Gastrocnemius medialis (tissue), 4 donors: Measurements from ENCODE around the gene PPP1R9B.

Experiments
- CTCF ChIP-seq, 5 experiments: fragments of 450-650 bp in 3 of 5; fragments of 200-600 bp in 2 of 5; sonication (generic) in 2 of 5; IDR thresholded peaks in 4 of 5; conservative IDR thresholded peaks in 1 of 5; 1 replicate in 4 of 5; 2 replicates in 1 of 5; pipeline ENCODE4 v1.5.1; 2016 to 2019; ENCODE audit warnings: antibody characterized with exemption in 5 of 5, mild to moderate bottlenecking in 3 of 5, moderate library complexity in 3 of 5
- POLR2A ChIP-seq, 2 donors: fragments of 450-650 bp; IDR thresholded peaks; one replicate each; pipeline ENCODE4 v1.6.1; 2017; ENCODE audit warnings: antibody characterized with exemption in 2 of 2, mild to moderate bottlenecking in 2 of 2, moderate library complexity in 2 of 2

GRCh38 chr17:50143461-50144176, 6.9 kb downstream of the PPP1R9B start:
- TF ChIP-seq POLR2A (IDR thresholded peaks at IDR 0.05), result no peak
- no peak for TF ChIP-seq CTCF (IDR thresholded peaks at IDR 0.05 in 4 of 5, conservative IDR thresholded peaks at IDR 0.05 in 1 of 5)
